ENCODE data around the gene WIPF3.

DNA sequence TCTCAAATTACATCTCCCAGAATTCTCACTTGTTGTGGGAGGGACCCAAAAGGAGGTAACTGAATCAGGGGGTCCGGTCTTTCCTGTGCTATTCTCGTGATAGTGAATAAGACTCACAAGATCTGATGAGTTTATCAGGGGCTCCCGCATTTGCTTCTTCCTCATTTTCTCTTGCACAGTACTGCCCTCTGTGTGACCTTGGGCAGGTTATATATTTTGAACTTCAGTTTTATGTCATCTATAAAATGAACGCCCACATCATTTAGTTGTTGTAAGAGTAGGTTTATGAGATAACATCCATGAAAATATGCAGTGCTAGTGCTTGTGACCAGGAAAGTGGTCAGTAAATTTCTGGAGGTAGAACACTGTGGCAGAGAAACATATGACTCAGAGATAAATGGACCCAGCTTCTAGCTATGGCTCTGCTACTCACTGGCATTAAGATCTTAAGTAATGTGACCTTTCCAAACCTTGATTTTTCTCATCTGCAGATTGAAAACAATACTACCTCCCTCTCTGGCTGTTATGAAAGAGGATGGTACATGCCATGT lies 139.0 kb downstream of the WIPF3 start:
- no peak for TF ChIP-seq EZH2phosphoT487 (IDR thresholded peaks at IDR 0.05; ENCODE audit: borderline replicate concordance, low read length)
- TF ChIP-seq, protein P1, sequence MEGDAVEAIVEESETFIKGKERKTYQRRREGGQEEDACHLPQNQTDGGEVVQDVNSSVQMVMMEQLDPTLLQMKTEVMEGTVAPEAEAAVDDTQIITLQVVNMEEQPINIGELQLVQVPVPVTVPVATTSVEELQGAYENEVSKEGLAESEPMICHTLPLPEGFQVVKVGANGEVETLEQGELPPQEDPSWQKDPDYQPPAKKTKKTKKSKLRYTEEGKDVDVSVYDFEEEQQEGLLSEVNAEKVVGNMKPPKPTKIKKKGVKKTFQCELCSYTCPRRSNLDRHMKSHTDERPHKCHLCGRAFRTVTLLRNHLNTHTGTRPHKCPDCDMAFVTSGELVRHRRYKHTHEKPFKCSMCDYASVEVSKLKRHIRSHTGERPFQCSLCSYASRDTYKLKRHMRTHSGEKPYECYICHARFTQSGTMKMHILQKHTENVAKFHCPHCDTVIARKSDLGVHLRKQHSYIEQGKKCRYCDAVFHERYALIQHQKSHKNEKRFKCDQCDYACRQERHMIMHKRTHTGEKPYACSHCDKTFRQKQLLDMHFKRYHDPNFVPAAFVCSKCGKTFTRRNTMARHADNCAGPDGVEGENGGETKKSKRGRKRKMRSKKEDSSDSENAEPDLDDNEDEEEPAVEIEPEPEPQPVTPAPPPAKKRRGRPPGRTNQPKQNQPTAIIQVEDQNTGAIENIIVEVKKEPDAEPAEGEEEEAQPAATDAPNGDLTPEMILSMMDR (IDR thresholded peaks at IDR 0.05; ENCODE audit: low read depth, low read length, poor library complexity, severe bottlenecking), result no peak
